Naive thymus-derived CD8-positive, alpha-beta T cell (primary cell): ENCODE results near the gene MAFG. TPM values are rescaled to one million over a fixed set of nuclear protein-coding genes. Genes with fewer than 3 reads are reported as not detected.

ENCODE experiments used
- ATAC-seq, 2 donors: fragments of 150-1000 bp; cut with Tn5 transposase in 1 of 2; sonication (Bioruptor Pico), chemical (Tn5 transposase) in 1 of 2; 1 replicate in 1 of 2; 2 replicates in 1 of 2; pipeline ENCODE4 v1.10.0; 2021; ENCODE audit warnings: mild to moderate bottlenecking in 2 of 2, moderate library complexity in 2 of 2
- POLR2A ChIA-PET: fragments of 350-600 bp; sonication (Branson Sonifier 250); formaldehyde crosslinking; loops from one replicate; lab custom pipeline; 2021; ENCODE audit warnings: antibody characterized with exemption; lab: Charles Lee
- DNase-seq, 10 donors: peaks; one replicate each; pipeline versions ENCODE4 v3.0.0 to v3.0.0-alpha.2; 2020 to 2022
- H3K27ac Mint-ChIP-seq, 10 donors: one replicate each; pipeline ENCODE4 v1.8.0; 2020 to 2022; ENCODE audit warnings: mild to moderate bottlenecking in 10 of 10, mixed read lengths in 10 of 10, moderate library complexity in 4 of 10, inconsistent platforms in 1 of 10
- H3K27me3 Mint-ChIP-seq, 5 donors: one replicate each; pipeline ENCODE4 v1.8.0; 2021 to 2022; ENCODE audit warnings: mixed read lengths in 5 of 5
- H3K36me3 Mint-ChIP-seq, 3 donors: one replicate each; pipeline ENCODE4 v1.8.0; 2020 to 2022; ENCODE audit warnings: mixed read lengths in 3 of 3, mild to moderate bottlenecking in 2 of 3, inconsistent platforms in 1 of 3
- H3K4me1 Mint-ChIP-seq, 4 donors: one replicate each; pipeline ENCODE4 v1.8.0; 2021 to 2022; ENCODE audit warnings: mixed read lengths in 4 of 4
- H3K4me3 Mint-ChIP-seq, 10 donors: one replicate each; pipeline ENCODE4 v1.8.0; 2020 to 2022; ENCODE audit warnings: mild to moderate bottlenecking in 10 of 10, mixed read lengths in 10 of 10, moderate library complexity in 6 of 10, inconsistent platforms in 1 of 10
- H3K9me3 Mint-ChIP-seq, 9 donors: one replicate each; pipeline ENCODE4 v1.8.0; 2020 to 2022; ENCODE audit warnings: mixed read lengths in 9 of 9, mild to moderate bottlenecking in 3 of 9, inconsistent platforms in 1 of 9, moderate library complexity in 1 of 9
- polyA plus RNA-seq, 3 donors: library from polyadenylated mRNA; unstranded; fragments of 300-500 nt; fragmentation: Illumina TruSeq; gene quantifications; one replicate each; pipeline ENCODE4 v1.2.3, GENCODE V29; 2021
- total RNA-seq, 8 experiments: library from RNA in 2 of 8; stranded (reverse) in 2 of 8; gene quantifications; one replicate each; pipeline ENCODE4 v1.2.3 and lab custom pipeline; 2021 to 2026

The MAFG gene
- total and polyA plus RNA-seq, 5 experiments from 2014 or later: 1.2 to 18.0 (median 2.5) TPM

DNA sequence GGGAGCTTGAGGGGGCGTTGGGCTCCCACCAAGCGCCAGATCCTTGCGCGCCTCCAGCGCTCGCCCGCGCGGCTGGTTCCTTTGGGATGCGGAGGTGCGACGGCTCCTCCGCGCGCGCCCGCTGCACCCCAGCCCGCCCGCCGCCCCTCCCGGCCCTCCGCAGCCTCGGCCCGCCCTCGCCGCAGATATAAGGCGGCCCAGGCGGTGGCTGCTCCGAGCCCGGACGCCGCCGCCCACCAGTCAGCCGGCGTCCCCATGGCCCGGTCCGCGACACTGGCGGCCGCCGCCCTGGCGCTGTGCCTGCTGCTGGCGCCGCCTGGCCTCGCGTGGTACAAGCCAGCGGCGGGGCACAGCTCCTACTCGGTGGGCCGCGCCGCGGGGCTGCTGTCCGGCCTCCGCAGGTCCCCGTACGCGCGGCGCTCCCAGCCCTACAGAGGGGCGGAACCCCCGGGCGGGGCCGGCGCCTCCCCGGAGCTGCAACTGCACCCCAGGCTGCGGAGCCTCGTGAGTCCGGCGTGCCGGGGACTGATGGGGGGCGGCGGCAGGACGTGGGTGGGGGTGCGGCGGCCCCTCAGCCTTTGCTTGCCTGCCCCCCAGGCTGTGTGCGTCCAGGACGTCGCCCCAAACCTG is 25.4 kb downstream of the MAFG start, which contains the start of gene NPB:
NPB (plus strand) TSS at position 216 of the 630 bp plus-strand sequence; CDS start at position 256, 40 bp downstream.
- POLR2A ChIA-PET: interaction anchor here (1.0 to 1.1 kb wide), 3 partner anchors 15 to 32 kb away, joined by 4 to 6 read pairs (median 4); no protein-coding TSS in a partner anchor
- H3K27ac Mint-ChIP-seq: peak within 1 kb of the TSS in 1 of 10 donors; percentile 25
- peaks cover 5 to 13% (median 10%) of the 10 kb centered on the region in 5 donors for H3K27me3 Mint-ChIP-seq
- peak; percentile 65 to 76 for ATAC-seq
- H3K9me3 Mint-ChIP-seq: no peaks in the 10 kb centered on the region
- H3K36me3 Mint-ChIP-seq: peaks cover 0 to 31% (median 16%) of the 10 kb centered on the region in 3 donors
- peaks cover 2 to 10% (median 7%) of the 10 kb centered on the region in 4 donors for H3K4me1 Mint-ChIP-seq
- DNase-seq: no peak
- H3K4me3 Mint-ChIP-seq: peak within 1 kb of the TSS in 6 of 10 donors; percentile 4 to 65 (median 48)

DNA sequence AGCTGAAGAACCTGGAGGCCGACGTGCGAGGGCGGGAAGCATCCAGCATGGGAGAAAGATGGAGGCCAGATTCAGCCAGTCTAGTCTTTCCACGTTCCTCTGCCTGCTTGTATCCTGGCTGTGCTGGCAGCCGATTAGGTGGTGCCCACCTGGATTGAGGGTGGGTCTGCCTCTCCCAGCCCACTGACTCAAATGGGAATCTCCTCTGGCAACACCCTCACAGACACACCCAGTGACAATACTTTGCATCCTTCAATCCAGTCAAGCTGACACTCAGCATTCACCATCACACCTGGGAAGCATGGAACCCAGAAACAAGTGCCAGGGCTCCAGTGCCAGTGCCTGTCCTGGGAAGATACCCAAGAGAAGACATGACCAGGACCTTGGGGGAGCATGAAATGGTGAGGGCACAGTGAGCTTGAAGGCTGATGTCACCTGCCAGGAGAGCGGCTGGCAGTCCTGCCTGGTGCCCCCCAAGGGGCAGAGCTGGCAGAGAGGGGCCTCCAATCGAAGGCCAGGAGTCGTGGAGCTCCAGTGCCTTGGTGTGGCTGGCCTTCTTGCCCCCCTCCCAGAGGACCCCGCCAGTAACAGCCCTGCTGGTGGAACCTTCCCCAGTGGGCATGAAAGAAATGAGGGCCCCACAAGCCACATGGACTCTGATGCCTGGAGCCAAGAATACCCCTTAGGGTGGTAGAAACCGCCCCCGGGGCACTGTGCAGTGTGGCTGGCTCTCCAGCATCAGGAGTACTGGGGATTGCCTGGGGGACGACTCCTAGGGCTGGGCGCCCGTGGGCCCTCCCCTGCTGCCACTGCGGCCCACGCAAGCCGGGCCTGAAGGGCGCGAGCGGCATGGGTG is 26.1 kb downstream of the MAFG start:
- Mint-ChIP-seq H3K27me3 (peaks cover 5 to 13% (median 10%) of the 10 kb centered on the region in 5 donors), H3K27ac (peak overlapping the region in 1 of 10 donors; percentile 25), H3K36me3 (peaks cover 0 to 37% (median 16%) of the 10 kb centered on the region in 3 donors), H3K9me3 (no peaks in the 10 kb centered on the region), H3K4me1 (peaks cover 2 to 10% (median 7%) of the 10 kb centered on the region in 4 donors), H3K4me3 (peak overlapping the region in 8 of 10 donors; percentile 15 to 65 (median 48))
- peak in 1 of 2 donors; percentile 40 for ATAC-seq
- DNase-seq: no peak
- POLR2A ChIA-PET: interaction anchor here (1.0 to 1.1 kb wide), 3 partner anchors 16 to 31 kb away, joined by 4 to 6 read pairs (median 4); no protein-coding TSS in a partner anchor

DNA sequence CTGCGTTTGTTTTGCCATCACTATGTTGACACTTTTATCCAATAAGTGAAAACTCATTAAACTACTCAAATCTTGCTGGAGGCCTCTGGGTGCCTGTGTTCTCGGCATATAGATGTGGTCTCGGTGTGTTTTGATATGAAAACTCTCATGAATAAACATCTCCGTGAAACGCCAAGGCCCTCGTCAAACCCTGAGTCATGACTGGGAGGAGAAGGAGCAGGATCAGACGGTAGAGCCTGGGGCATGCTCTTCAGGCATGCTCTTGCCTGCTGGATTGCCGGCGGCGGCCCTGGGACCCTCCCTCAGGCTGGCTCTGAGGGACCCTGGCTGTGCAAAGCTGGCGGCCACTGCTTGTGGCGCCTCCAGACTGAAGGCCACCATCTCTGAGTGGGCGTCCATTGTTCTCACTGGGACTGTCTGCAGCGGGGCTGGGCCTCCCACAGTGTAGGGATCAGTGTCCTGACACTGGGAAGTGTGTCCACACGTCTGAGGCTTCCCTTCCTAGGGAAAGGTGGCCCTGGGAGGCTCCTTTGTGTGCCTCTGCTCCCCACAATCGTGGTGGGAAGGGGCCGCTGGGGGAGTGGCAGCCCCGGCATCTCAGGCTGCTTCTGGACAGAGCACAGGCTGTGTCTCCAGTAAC is 27.2 kb downstream of the MAFG start:
- no peak for DNase-seq
- ATAC-seq: no peak
- H3K9me3 Mint-ChIP-seq: no peaks in the 10 kb centered on the region
- peaks cover 2 to 10% (median 7%) of the 10 kb centered on the region in 4 donors for H3K4me1 Mint-ChIP-seq
- H3K36me3 Mint-ChIP-seq: peaks cover 0 to 47% (median 18%) of the 10 kb centered on the region in 3 donors
- POLR2A ChIA-PET: no interaction called here
- peak overlapping the region in 1 of 10 donors; percentile 12 for H3K27ac Mint-ChIP-seq
- H3K4me3 Mint-ChIP-seq: peak overlapping the region in 1 of 10 donors; percentile 48
- peaks cover 5 to 13% (median 10%) of the 10 kb centered on the region in 5 donors for H3K27me3 Mint-ChIP-seq

DNA sequence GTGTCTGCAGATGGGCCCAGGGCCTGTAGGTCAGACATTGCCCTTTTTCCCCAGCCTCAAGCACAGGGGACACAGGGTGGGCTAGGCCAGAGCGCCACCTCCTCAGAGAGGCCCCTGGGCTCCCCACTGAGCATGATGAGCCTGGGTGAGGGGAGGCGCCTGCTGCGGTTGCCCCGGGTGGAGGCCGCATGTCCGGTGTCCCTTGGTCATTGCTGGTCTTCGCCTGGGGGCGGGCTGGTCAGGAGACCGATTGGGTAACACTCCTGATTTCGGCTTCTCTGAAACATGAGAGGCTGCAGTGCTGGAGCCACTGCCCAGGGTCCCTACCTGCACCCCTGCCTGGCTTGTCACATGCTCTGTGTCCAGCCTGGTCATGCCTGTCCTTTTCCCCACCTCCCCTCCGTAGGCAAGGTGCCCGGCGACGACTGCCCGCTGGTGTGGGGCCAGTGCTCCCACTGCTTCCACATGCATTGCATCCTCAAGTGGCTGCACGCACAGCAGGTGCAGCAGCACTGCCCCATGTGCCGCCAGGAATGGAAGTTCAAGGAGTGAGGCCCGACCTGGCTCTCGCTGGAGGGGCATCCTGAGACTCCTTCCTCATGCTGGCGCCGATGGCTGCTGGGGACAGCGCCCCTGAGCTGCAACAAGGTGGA is 27.9 kb downstream of the MAFG start:
- POLR2A ChIA-PET: interaction anchor here (0.5 kb wide), 1 partner anchor 24 kb away, joined by 7 read pairs; no protein-coding TSS in a partner anchor
- Mint-ChIP-seq H3K36me3 (peaks cover 0 to 52% (median 18%) of the 10 kb centered on the region in 3 donors), H3K27me3 (peaks cover 5 to 13% (median 10%) of the 10 kb centered on the region in 5 donors), H3K27ac (no peak overlapping the region), H3K4me3 (no peak overlapping the region), H3K9me3 (no peaks in the 10 kb centered on the region), H3K4me1 (peaks cover 2 to 10% (median 7%) of the 10 kb centered on the region in 4 donors)
- ATAC-seq: no peak
- DNase-seq: no peak

DNA sequence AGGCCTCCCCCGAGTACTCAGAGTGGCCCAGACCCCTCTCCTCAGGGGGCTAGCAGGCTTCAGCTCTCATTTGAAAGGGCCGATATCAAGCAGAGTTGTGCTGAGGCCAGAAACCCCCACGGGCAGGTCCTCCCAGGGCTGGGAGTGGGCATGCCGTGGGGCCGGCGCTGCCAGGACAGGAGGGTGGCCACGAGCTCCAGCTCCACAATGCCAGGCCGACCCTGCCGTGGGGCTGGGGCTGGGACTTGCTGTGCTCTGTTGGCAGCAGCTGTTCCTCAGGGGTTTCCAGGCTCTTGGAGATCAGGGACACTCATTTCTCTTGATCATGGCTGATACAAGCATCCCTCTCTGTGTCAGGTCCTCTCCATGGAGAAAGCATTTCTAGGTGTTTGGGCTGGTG is 28.6 kb downstream of the MAFG start:
- no peaks in the 10 kb centered on the region for H3K9me3 Mint-ChIP-seq
- POLR2A ChIA-PET: interaction anchor here (0.5 kb wide), 1 partner anchor 23 kb away, joined by 7 read pairs; no protein-coding TSS in a partner anchor
- peaks cover 0 to 54% (median 18%) of the 10 kb centered on the region in 3 donors for H3K36me3 Mint-ChIP-seq
- peaks cover 2 to 10% (median 7%) of the 10 kb centered on the region in 4 donors for H3K4me1 Mint-ChIP-seq
- H3K27ac Mint-ChIP-seq: no peak overlapping the region
- no peak overlapping the region for H3K4me3 Mint-ChIP-seq
- DNase-seq (no peak), ATAC-seq (no peak)
- peaks cover 5 to 13% (median 10%) of the 10 kb centered on the region in 5 donors for H3K27me3 Mint-ChIP-seq

DNA sequence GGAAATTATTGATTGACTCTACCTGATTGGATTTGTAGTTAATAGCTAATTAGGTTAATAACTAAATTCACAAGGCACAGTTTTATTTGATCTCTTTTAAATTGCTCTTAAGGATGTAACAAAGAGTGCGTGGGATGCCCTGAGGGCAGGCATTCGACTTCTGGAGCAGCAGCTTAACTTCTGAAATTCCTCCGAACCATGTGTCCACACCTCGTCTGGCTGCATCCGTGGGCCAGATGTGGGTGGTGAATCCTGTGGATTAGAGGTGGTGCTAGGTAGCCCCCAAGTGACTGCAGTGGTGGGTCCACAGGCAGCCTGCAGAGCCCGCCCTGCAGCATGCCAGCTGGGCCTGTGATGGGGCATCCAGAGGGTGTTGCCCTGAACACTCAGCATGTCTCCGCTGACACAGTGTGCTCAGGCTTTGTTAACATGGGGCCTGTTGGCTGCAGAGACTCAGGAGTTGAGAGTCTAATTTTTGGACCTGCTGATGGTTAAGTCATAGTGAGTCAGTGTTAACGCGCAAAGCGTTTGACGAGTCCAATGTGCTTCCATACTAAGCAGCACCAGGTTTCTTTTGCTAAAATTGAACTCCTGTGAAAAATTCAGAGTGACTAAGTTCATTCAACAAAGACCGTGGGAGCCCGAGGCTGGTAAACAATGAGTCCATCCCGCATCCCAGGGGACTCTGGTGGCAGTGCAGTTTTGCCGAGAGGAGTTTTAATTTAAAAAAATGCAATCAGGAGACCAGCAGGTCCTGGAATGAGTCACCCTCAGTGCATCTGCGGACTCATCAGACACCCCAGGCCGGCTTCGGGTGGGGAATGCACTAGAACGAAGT is 29.3 kb downstream of the MAFG start:
- ATAC-seq (no peak), DNase-seq (no peak)
- Mint-ChIP-seq H3K4me3 (no peak overlapping the region), H3K27me3 (peaks cover 5 to 13% (median 10%) of the 10 kb centered on the region in 5 donors), H3K9me3 (no peaks in the 10 kb centered on the region), H3K27ac (no peak overlapping the region), H3K36me3 (peaks cover 0 to 54% (median 18%) of the 10 kb centered on the region in 3 donors), H3K4me1 (peaks cover 2 to 10% (median 9%) of the 10 kb centered on the region in 4 donors)
- POLR2A ChIA-PET: interaction anchor here (0.8 kb wide), 1 partner anchor 15 kb away, joined by 3 read pairs; no protein-coding TSS in a partner anchor

DNA sequence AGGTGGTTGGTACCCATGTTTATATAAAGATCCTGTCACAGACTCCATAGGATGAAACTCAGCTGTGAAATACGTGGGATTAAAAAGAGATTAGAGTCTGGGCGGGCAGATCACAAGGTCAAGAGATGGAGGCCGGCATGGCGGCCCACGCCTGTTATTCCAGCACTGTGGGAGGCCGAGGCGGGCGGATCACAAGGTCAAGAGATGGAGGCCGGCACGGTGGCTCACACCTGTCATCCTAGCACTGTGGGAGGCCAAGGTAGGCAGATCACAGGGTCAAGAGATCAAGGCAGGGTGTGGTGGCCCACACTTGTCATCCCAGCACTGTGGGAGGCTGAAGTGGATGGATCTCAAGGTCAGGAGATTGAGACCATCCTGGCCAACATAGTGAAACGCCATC is 32.1 kb downstream of the MAFG start:
- ATAC-seq: no peak
- POLR2A ChIA-PET: no interaction called here

DNA sequence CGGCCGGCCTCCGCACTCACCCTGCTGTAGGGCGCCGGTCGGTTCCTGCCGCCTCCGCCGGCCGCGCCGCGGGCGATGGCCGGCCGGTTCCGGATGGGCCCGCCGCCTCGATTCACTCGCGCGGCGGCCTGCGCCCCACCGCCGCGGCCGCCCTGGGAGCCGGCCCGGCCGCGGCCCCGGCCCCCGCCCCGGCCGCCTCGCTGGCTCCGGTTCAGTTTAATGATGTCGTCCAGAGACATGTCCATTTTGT is 36.3 kb downstream of the MAFG start:
- POLR2A ChIA-PET: interaction anchor here (1.0 to 8.9 kb wide), 4 partner anchors 14 to 30 kb away, joined by 3 to 71 read pairs (median 10); partner anchors contain the start of genes ARHGDIA, P4HB and PCYT2
- H3K4me1 Mint-ChIP-seq: peaks cover 13 to 36% (median 24%) of the 10 kb centered on the region in 4 donors
- peaks cover 0 to 45% (median 7%) of the 10 kb centered on the region in 3 donors for H3K36me3 Mint-ChIP-seq

More for the DNA sequence above, 32.1 kb downstream of the MAFG start:
- no peaks in the 10 kb centered on the region for H3K9me3 Mint-ChIP-seq
- no peak overlapping the region for H3K4me3 Mint-ChIP-seq
- peaks cover 0 to 18% (median 9%) of the 10 kb centered on the region in 4 donors for H3K4me1 Mint-ChIP-seq
- no peak for DNase-seq
- H3K27me3 Mint-ChIP-seq: peaks cover 0 to under 1% (median 0%) of the 10 kb centered on the region in 5 donors
- H3K36me3 Mint-ChIP-seq: peaks cover 0 to 45% (median 12%) of the 10 kb centered on the region in 3 donors
- no peak overlapping the region for H3K27ac Mint-ChIP-seq

DNA sequence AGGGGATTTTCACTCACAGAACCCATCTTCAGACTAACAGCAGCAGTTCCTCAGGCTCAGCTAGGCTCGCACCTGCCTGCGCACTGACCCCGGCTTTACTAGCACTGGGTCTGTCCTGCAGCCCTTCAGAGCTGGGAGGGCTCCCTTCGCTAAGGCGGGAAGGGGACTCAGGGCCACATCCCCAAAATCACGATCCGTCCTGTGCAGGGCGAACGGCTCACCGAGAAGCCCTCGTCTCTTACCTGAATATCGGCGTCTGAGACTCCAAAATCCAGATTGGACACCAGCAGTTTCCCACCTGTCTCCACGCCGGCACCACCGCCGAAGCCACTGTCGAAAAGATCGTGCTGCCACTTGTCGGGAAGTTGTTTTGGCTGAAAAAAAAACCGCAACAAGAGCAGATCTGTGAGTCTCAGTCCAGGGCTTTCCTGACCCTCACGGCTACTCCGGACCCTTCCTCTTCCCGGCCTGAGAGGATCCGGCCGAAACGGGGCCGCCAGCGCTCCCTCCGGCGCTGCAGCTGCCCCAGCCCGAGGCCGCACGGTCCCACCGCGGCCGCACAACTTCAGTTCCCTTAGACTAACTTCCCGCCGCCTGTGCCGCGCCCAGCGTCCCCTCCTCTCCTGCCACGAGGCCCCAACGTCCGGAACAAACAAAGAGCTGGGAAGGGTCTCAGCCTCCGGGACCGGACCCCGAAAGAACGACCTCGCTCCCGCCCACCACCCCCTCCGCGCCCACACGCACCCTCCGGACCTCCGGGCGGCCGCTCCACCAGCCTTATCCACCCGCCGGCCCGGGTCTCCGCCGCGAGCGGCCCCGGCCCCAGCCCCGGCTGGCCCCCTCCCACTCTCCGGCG is 36.9 kb downstream of the MAFG start:
- ATAC-seq: no peak
- H3K36me3 Mint-ChIP-seq: peaks cover 0 to 46% (median 6%) of the 10 kb centered on the region in 3 donors
- H3K4me1 Mint-ChIP-seq: peaks cover 13 to 36% (median 24%) of the 10 kb centered on the region in 4 donors
- peak overlapping the region; percentile 80 to 93 (median 85) for H3K4me3 Mint-ChIP-seq
- DNase-seq: no peak
- POLR2A ChIA-PET: interaction anchor here (1.0 to 8.9 kb wide), 4 partner anchors 10 to 36 kb away, joined by 3 to 71 read pairs (median 4); partner anchors contain the start of genes ARHGDIA and P4HB
- H3K27ac Mint-ChIP-seq: peak overlapping the region; percentile 66 to 97 (median 96)
- no peaks in the 10 kb centered on the region for H3K9me3 Mint-ChIP-seq
- H3K27me3 Mint-ChIP-seq: no peaks in the 10 kb centered on the region

More for the DNA sequence above, 36.3 kb downstream of the MAFG start:
- no peaks in the 10 kb centered on the region for H3K27me3 Mint-ChIP-seq
- no peaks in the 10 kb centered on the region for H3K9me3 Mint-ChIP-seq
- H3K27ac Mint-ChIP-seq: peak overlapping the region; percentile 88 to 99 (median 98)
- H3K4me3 Mint-ChIP-seq: peak overlapping the region; percentile 89 to 97 (median 94)
- ATAC-seq (peak in 1 of 2 donors; percentile 21), DNase-seq (no peak)

DNA sequence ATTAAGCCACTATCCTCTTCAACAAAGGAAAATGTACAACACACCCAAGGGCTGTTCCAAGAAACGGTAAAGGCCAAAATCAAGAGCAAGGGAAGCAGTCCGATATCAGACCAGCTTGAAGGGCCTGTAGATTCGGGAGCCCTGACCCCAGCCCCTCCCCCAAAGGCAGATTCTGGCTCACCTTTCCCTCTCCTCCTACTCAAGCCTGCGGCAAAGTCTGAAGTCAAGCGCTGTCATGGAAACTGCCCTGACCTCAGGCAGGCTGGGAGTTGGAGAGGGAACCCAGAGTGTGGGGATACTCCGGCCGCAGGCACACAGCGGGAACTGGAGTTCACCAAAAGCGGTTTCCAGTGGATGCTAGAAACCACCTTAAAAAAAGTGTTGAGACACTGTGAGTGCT is 37.9 kb downstream of the MAFG start:
- peak overlapping the region in 9 of 10 donors; percentile 41 to 93 (median 85) for H3K4me3 Mint-ChIP-seq
- H3K36me3 Mint-ChIP-seq: peaks cover 0 to 42% (median 6%) of the 10 kb centered on the region in 3 donors
- POLR2A ChIA-PET: interaction anchor here (1.0 to 8.9 kb wide), 2 partner anchors 9 to 17 kb away, joined by 3 to 71 read pairs; partner anchors contain the start of gene ARHGDIA
- ATAC-seq: no peak
- H3K27me3 Mint-ChIP-seq: no peaks in the 10 kb centered on the region
- peak overlapping the region in 8 of 10 donors; percentile 56 to 97 (median 86) for H3K27ac Mint-ChIP-seq
- peaks cover 13 to 36% (median 26%) of the 10 kb centered on the region in 4 donors for H3K4me1 Mint-ChIP-seq
- H3K9me3 Mint-ChIP-seq: no peaks in the 10 kb centered on the region
- no peak for DNase-seq
